Measurements from ENCODE around the gene MRPL10. TPM values are rescaled to one million over a fixed set of nuclear protein-coding genes. Genes with fewer than 3 reads are reported as not detected.

The MRPL10 gene
- polyA plus RNA-seq, 2 of the 4 experiments (the other 2 are of a cell fraction) = 62.8 to 97.7 TPM

DNA sequence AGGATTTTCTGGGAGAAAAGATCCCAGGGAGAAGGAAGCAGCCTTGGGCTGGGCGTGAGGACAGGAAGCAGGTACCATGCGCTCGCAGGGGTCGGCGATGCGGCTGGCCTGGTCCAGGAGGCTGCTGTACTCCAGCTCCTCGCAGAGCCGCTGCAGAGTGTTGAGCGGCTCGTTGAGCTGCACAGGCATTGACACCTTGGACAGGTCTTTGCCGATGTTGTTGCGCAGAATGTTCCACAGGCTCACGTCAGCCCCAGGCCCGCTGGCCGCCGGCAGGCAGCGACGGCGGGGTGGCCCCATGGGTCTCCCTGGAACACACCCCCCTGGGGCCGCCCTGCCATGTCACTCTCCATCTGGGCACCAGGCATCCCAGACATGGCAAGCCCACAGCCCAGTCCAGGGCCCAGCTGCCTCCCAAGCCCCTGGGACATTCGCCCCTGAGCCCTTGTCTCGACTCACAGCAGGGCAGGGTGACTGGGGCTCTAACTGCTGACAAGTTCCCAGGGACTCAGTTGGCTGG, 17.8 kb downstream of the MRPL10 start:
- 91% methylated on average over 22 of the region's 22 CpGs for whole genome bisulfite sequencing (ENCODE audit: missing lambda C conversion rate)
- POLR2A ChIA-PET = interaction anchor here (2.4 kb wide), 1 partner anchor 18 kb away, joined by 8 read pairs; the partner anchor contains the start of genes LRRC46 and MRPL10
- Histone ChIP-seq H3K4me1 (peaks cover 25% of the 10 kb centered on the region), H3K4me2 (no peak overlapping the region), H3K4me3 (no peak overlapping the region), H3K9me3 (no peaks in the 10 kb centered on the region), H3K27ac (no peak overlapping the region)
- CTCF ChIA-PET = interaction anchor here (1.9 to 4.0 kb wide), 4 partner anchors 8 to 81 kb away, joined by 5 to 23 read pairs (median 15); partner anchors contain the start of genes OSBPL7 and TBX21
- DNase-seq (ENCODE audit: low read depth in 1 of 2, low spot score in 1 of 2) = no peak
- no peak for ATAC-seq
- no peak for TF ChIP-seq HOXB13 (CRISPR knock-in tag; IDR thresholded peaks at IDR 0.05; ENCODE audit: low read depth)
- TF ChIP-seq CHD2 (IDR thresholded peaks at IDR 0.05; ENCODE audit: low read length, partially characterized antibody) = no peak
- no peak for TF ChIP-seq TFCP2L1 (CRISPR knock-in tag; IDR thresholded peaks at IDR 0.05)
- TF ChIP-seq, protein P1, sequence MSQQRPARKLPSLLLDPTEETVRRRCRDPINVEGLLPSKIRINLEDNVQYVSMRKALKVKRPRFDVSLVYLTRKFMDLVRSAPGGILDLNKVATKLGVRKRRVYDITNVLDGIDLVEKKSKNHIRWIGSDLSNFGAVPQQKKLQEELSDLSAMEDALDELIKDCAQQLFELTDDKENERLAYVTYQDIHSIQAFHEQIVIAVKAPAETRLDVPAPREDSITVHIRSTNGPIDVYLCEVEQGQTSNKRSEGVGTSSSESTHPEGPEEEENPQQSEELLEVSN (IDR thresholded peaks at IDR 0.05; ENCODE audit: borderline replicate concordance, low read depth) = no peak
- TF ChIP-seq SMC3 (IDR thresholded peaks at IDR 0.05) = no peak
- no peak for TF ChIP-seq ZNF302 (CRISPR knock-in tag; IDR thresholded peaks at IDR 0.05)
- no peak for TF ChIP-seq PHF8 (IDR thresholded peaks at IDR 0.05; ENCODE audit: borderline replicate concordance, low read depth)
- no peak for FAIRE-seq

DNA sequence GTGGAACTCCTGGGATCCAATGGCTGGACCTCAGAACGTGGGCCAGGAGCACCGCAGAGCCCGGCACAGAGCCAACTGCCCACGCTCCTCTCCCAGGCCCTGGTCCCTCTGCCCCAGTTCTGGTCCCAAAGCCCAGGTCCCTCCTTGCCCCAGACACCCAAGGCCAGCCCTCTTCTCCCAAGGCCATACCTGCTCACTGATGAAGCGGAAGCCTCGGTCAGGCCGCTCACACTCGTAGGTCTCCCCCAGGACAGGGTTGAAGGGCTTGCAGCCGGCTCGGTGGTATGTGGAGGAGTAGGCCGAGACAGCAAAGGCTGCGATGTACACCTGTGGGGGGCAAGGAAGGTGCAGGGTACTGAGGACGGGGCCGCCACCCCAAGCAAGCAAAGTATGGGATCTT, 18.3 kb downstream of the MRPL10 start:
- POLR2A ChIA-PET = no interaction called here

More for the DNA sequence above, 18.3 kb downstream of the MRPL10 start:
- ATAC-seq (no peak), DNase-seq (ENCODE audit: low read depth in 1 of 2, low spot score in 1 of 2) (no peak), FAIRE-seq (no peak)
- H3K9me3 ChIP-seq = no peaks in the 10 kb centered on the region
- H3K4me1 ChIP-seq = peaks cover 25% of the 10 kb centered on the region
- no peak overlapping the region for H3K4me2 ChIP-seq
- H3K27ac ChIP-seq = no peak overlapping the region
- no peak overlapping the region for H3K4me3 ChIP-seq
- 95% methylated on average over 14 of the region's 14 CpGs for WGBS (ENCODE audit: missing lambda C conversion rate)
- TF ChIP-seq NR3C1 (IDR thresholded peaks at IDR 0.05) (no peak), KDM1A (IDR thresholded peaks at IDR 0.05; ENCODE audit: low read depth) (no peak), RFX5 (IDR thresholded peaks at IDR 0.05) (no peak), CBX8 (IDR thresholded peaks at IDR 0.05) (no peak), TFCP2L1 (CRISPR knock-in tag; IDR thresholded peaks at IDR 0.05) (no peak), CHD4 (IDR thresholded peaks at IDR 0.05; ENCODE audit: borderline replicate concordance) (no peak), CEBPB (IDR thresholded peaks at IDR 0.05) (no peak), CHD2 (IDR thresholded peaks at IDR 0.05; ENCODE audit: low read length, partially characterized antibody) (no peak), EHF (CRISPR knock-in tag; IDR thresholded peaks at IDR 0.05) (no peak), ZC3H11A (IDR thresholded peaks at IDR 0.05) (no peak), ESRRA (IDR thresholded peaks at IDR 0.05; ENCODE audit: borderline replicate concordance, low read length) (no peak)
- TF ChIP-seq, protein P2, sequence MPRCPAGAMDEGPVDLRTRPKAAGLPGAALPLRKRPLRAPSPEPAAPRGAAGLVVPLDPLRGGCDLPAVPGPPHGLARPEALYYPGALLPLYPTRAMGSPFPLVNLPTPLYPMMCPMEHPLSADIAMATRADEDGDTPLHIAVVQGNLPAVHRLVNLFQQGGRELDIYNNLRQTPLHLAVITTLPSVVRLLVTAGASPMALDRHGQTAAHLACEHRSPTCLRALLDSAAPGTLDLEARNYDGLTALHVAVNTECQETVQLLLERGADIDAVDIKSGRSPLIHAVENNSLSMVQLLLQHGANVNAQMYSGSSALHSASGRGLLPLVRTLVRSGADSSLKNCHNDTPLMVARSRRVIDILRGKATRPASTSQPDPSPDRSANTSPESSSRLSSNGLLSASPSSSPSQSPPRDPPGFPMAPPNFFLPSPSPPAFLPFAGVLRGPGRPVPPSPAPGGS (IDR thresholded peaks at IDR 0.05) = no peak
- TF ChIP-seq, protein P3, sequence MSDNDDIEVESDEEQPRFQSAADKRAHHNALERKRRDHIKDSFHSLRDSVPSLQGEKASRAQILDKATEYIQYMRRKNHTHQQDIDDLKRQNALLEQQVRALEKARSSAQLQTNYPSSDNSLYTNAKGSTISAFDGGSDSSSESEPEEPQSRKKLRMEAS (IDR thresholded peaks at IDR 0.05) = no peak
- TF ChIP-seq, protein P4, sequence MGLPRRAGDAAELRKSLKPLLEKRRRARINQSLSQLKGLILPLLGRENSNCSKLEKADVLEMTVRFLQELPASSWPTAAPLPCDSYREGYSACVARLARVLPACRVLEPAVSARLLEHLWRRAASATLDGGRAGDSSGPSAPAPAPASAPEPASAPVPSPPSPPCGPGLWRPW (IDR thresholded peaks at IDR 0.05) = no peak
- TF ChIP-seq, protein P5, sequence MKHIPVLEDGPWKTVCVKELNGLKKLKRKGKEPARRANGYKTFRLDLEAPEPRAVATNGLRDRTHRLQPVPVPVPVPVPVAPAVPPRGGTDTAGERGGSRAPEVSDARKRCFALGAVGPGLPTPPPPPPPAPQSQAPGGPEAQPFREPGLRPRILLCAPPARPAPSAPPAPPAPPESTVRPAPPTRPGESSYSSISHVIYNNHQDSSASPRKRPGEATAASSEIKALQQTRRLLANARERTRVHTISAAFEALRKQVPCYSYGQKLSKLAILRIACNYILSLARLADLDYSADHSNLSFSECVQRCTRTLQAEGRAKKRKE (CRISPR knock-in tag; IDR thresholded peaks at IDR 0.05; ENCODE audit: low read depth) = no peak
- TF ChIP-seq, protein P6, sequence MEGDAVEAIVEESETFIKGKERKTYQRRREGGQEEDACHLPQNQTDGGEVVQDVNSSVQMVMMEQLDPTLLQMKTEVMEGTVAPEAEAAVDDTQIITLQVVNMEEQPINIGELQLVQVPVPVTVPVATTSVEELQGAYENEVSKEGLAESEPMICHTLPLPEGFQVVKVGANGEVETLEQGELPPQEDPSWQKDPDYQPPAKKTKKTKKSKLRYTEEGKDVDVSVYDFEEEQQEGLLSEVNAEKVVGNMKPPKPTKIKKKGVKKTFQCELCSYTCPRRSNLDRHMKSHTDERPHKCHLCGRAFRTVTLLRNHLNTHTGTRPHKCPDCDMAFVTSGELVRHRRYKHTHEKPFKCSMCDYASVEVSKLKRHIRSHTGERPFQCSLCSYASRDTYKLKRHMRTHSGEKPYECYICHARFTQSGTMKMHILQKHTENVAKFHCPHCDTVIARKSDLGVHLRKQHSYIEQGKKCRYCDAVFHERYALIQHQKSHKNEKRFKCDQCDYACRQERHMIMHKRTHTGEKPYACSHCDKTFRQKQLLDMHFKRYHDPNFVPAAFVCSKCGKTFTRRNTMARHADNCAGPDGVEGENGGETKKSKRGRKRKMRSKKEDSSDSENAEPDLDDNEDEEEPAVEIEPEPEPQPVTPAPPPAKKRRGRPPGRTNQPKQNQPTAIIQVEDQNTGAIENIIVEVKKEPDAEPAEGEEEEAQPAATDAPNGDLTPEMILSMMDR (IDR thresholded peaks at IDR 0.05) = no peak
- CTCF ChIA-PET = interaction anchor here (0.5 to 3.8 kb wide), 4 partner anchors 9 to 78 kb away, joined by 3 to 23 read pairs (median 6); partner anchors contain the start of gene OSBPL7
